DND-41 (cell line): Measurements from ENCODE around the gene PTK6.

Experiments used
- CTCF ChIP-seq: IDR thresholded peaks from 2 replicates; pipeline ENCODE4 v1.5.1; 2012; ENCODE audit warnings: borderline replicate concordance, low read length, moderate library complexity, mild to moderate bottlenecking; ENCODE audit not compliant: poor library complexity, severe bottlenecking; ENCODE audit errors: extremely low read depth
- EZH2 ChIP-seq: IDR thresholded peaks from 3 replicates; pipeline ENCODE4 v1.6.1; 2012; ENCODE audit warnings: borderline replicate concordance, low read depth, mild to moderate bottlenecking, moderate library complexity, low read length, inconsistent platforms; ENCODE audit not compliant: severe bottlenecking

GRCh38 chr20:63553251-63553932, 16.2 kb upstream of the PTK6 start:
- TF ChIP-seq CTCF (no peak), EZH2 (no peak)
